IMR-90 (cell line): Measurements from ENCODE around the gene KLHL14.

Source experiments
- CTCF ChIP-seq: conservative IDR thresholded peaks from 2 replicates; pipeline ENCODE4 v1.5.1; 2012; ENCODE audit warnings: mild to moderate bottlenecking, low read depth, low read length, improper control_type of control experiment
- POLR2A ChIP-seq: IDR thresholded peaks from 2 replicates; pipeline ENCODE4 v1.6.1; 2012; ENCODE audit warnings: mild to moderate bottlenecking, low read depth, low read length
- RAD21 ChIP-seq: IDR thresholded peaks from 2 replicates; pipeline ENCODE4 v1.6.1; 2012; ENCODE audit warnings: low read length, improper control_type of control experiment
- USF2 ChIP-seq: fragments of 150-350 bp; IDR thresholded peaks from 2 replicates; pipeline ENCODE4 v1.6.1; 2017; ENCODE audit warnings: mild to moderate bottlenecking, antibody characterized with exemption, low read length, low read depth

DNA sequence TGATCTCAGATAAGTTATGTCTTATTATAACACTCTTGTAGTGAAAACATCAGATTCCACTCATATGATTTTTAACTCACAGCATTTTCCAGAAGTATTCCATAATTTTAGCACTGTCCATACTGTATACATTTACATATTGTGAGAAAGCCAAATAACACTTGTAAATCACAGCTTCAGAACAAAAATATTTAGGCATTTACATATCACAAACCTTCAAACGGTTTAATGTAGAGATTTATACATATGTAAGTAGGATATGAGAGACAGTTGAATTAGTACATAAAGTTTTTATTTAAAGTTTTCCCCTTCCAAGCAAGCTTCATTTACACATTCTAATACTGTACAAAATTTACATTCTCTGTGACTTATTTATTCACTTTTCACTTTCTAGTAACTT is 100.4 kb downstream of the KLHL14 start:
- no peak for TF ChIP-seq POLR2A
- TF ChIP-seq CTCF: no peak
- no peak for TF ChIP-seq RAD21
- no peak for TF ChIP-seq USF2
